ENCODE measurements around the gene WASF3.

GRCh38 chr13:26538363-26539317 lies 18.8 kb upstream of the WASF3 start:
- TF ChIP-seq, protein P1, sequence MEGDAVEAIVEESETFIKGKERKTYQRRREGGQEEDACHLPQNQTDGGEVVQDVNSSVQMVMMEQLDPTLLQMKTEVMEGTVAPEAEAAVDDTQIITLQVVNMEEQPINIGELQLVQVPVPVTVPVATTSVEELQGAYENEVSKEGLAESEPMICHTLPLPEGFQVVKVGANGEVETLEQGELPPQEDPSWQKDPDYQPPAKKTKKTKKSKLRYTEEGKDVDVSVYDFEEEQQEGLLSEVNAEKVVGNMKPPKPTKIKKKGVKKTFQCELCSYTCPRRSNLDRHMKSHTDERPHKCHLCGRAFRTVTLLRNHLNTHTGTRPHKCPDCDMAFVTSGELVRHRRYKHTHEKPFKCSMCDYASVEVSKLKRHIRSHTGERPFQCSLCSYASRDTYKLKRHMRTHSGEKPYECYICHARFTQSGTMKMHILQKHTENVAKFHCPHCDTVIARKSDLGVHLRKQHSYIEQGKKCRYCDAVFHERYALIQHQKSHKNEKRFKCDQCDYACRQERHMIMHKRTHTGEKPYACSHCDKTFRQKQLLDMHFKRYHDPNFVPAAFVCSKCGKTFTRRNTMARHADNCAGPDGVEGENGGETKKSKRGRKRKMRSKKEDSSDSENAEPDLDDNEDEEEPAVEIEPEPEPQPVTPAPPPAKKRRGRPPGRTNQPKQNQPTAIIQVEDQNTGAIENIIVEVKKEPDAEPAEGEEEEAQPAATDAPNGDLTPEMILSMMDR (IDR thresholded peaks at IDR 0.05): no peak
- no peak for TF ChIP-seq EZH2phosphoT487 (IDR thresholded peaks at IDR 0.05)
